ENCODE data around the gene ALDH1A3. TPM values are rescaled to one million over a fixed set of nuclear protein-coding genes. Genes with fewer than 3 reads are reported as not detected.

ALDH1A3 gene
- total RNA-seq, 1 experiment from 2014 or later: 5,398 TPM

GRCh38 chr15:100866386-100867330, 13.0 kb upstream of the ALDH1A3 start:
- intact Hi-C loops (cut with micrococcal nuclease): no loop called here
- H3K4me3 ChIP-seq (ENCODE audit: low read length): no peak overlapping the region
- no peaks in the 10 kb centered on the region for H3K27me3 ChIP-seq (ENCODE audit: low read length)
- TF ChIP-seq EZH2phosphoT487 (IDR thresholded peaks at IDR 0.05; ENCODE audit: borderline replicate concordance, low read length): no peak
- TF ChIP-seq EZH2 (IDR thresholded peaks at IDR 0.05; ENCODE audit: low read length, unreplicated experiment): no peak
- TF ChIP-seq CTCF (conservative IDR thresholded peaks at IDR 0.05; ENCODE audit: low read depth, low read length): no peak
- no peaks in the 10 kb centered on the region for H3K4me1 ChIP-seq (ENCODE audit: insufficient read depth, low read length)
- no peak overlapping the region for H3K9ac ChIP-seq (ENCODE audit: low read length)
- H3K27ac ChIP-seq (ENCODE audit: low read length): no peak overlapping the region
- no peaks in the 10 kb centered on the region for H3F3A ChIP-seq (ENCODE audit: low read length, unreplicated experiment)
- no peak overlapping the region for H3K4me2 ChIP-seq (ENCODE audit: low read length)
- ATAC-seq (no peak), DNase-seq (no peak)
- no peaks in the 10 kb centered on the region for H3K9me3 ChIP-seq (ENCODE audit: low read length)
- H3K9me2 ChIP-seq (replicated peaks; ENCODE audit: low read length): no peaks in the 10 kb centered on the region
- no peak overlapping the region for H2AFZ ChIP-seq (ENCODE audit: low read length)
- no peaks in the 10 kb centered on the region for H3K36me3 ChIP-seq (ENCODE audit: low read depth, low read length)
- ChIA-PET CTCF (interaction anchor here (0.6 kb wide), 1 partner anchor 1615 kb away, joined by 10 read pairs; the partner anchor contains the start of gene LRRC28), POLR2A (ENCODE audit: unreplicated experiment) (no interaction called here)
- no peaks in the 10 kb centered on the region for H3K79me2 ChIP-seq (ENCODE audit: low read length)
- H4K20me1 ChIP-seq (ENCODE audit: low read length): no peaks in the 10 kb centered on the region
- no TSS peak for BruUV-seq (replicated peaks)

GRCh38 chr15:100867433-100867832, 12.2 kb upstream of the ALDH1A3 start:
- Histone ChIP-seq H3K9me2 (replicated peaks; ENCODE audit: low read length) (no peaks in the 10 kb centered on the region), H3K27ac (ENCODE audit: low read length) (no peak overlapping the region), H3K36me3 (ENCODE audit: low read depth, low read length) (no peaks in the 10 kb centered on the region), H4K20me1 (ENCODE audit: low read length) (no peaks in the 10 kb centered on the region), H2AFZ (ENCODE audit: low read length) (no peak overlapping the region), H3K9ac (ENCODE audit: low read length) (no peak overlapping the region), H3K4me3 (ENCODE audit: low read length) (no peak overlapping the region), H3K4me1 (ENCODE audit: insufficient read depth, low read length) (peaks cover under 1% of the 10 kb centered on the region; the same call in 1 of the 2 replicates), H3K79me2 (ENCODE audit: low read length) (no peaks in the 10 kb centered on the region), H3K9me3 (ENCODE audit: low read length) (no peaks in the 10 kb centered on the region), H3F3A (ENCODE audit: low read length, unreplicated experiment) (no peaks in the 10 kb centered on the region), H3K4me2 (ENCODE audit: low read length) (no peak overlapping the region), H3K27me3 (ENCODE audit: low read length) (no peaks in the 10 kb centered on the region)
- intact Hi-C loops (cut with micrococcal nuclease): no loop called here
- ChIA-PET POLR2A (ENCODE audit: unreplicated experiment) (no interaction called here), CTCF (interaction anchor here (0.6 kb wide), 1 partner anchor 1616 kb away, joined by 10 read pairs; the partner anchor contains the start of gene LRRC28)
- TF ChIP-seq EZH2phosphoT487 (IDR thresholded peaks at IDR 0.05; ENCODE audit: borderline replicate concordance, low read length): no peak
- ATAC-seq (no peak), DNase-seq (no peak)
- BruUV-seq (replicated peaks): no TSS peak

- Histone ChIP-seq H2AFZ (ENCODE audit: low read length) (no peak overlapping the region), H3K27ac (ENCODE audit: low read length) (no peak overlapping the region), H3K9me3 (ENCODE audit: low read length) (no peaks in the 10 kb centered on the region), H3K36me3 (ENCODE audit: low read depth, low read length) (no peaks in the 10 kb centered on the region), H4K20me1 (ENCODE audit: low read length) (no peaks in the 10 kb centered on the region), H3K27me3 (ENCODE audit: low read length) (no peaks in the 10 kb centered on the region), H3K4me1 (ENCODE audit: insufficient read depth, low read length) (peaks cover 7% of the 10 kb centered on the region), H3K79me2 (ENCODE audit: low read length) (no peaks in the 10 kb centered on the region), H3K4me3 (ENCODE audit: low read length) (no peak overlapping the region), H3F3A (ENCODE audit: low read length, unreplicated experiment) (no peaks in the 10 kb centered on the region), H3K9ac (ENCODE audit: low read length) (no peak overlapping the region), H3K9me2 (replicated peaks; ENCODE audit: low read length) (no peaks in the 10 kb centered on the region), H3K4me2 (ENCODE audit: low read length) (no peak overlapping the region)
- CTCF ChIA-PET: no interaction called here
- ATAC-seq (no peak), DNase-seq (no peak)
- intact Hi-C loops (cut with micrococcal nuclease): no loop called here
- POLR2A ChIA-PET (ENCODE audit: unreplicated experiment): no interaction called here
- no TSS peak for BruUV-seq (replicated peaks)
- no peak for TF ChIP-seq EZH2 (IDR thresholded peaks at IDR 0.05; ENCODE audit: low read length, unreplicated experiment)
- TF ChIP-seq CTCF (conservative IDR thresholded peaks at IDR 0.05; ENCODE audit: low read depth, low read length): peak; percentile 70
Measured at GRCh38 chr15:100869151-100869999, 10.3 kb upstream of the ALDH1A3 start.

Data from PC-3 (cell line).